GM23338 (cell line): Measurements from ENCODE around the gene STPG4. TPM values are rescaled to one million over a fixed set of nuclear protein-coding genes. Genes with fewer than 3 reads are reported as not detected.

Source experiments
- ATAC-seq: fragments of 200-7000 bp; cut with Tn5 transposase; 3 replicates; pipeline ENCODE4 v1.9.1; 2020
- DNase-seq: peaks from one replicate; pipeline ENCODE4 v3.0.0-alpha.2; 2015; ENCODE audit warnings: low spot score
- H2AFZ ChIP-seq: fragments of 200-600 bp; sonication (generic); 2 replicates; pipeline ENCODE4 v1.8.0; 2016; ENCODE audit warnings: antibody characterized with exemption, mild to moderate bottlenecking, moderate library complexity
- H3F3A ChIP-seq: fragments of 200-600 bp; sonication (generic); replicated peaks from 2 replicates; pipeline ENCODE4 v1.8.0; 2017; ENCODE audit warnings: antibody characterized with exemption, mixed run types, low read depth
- H3K27ac ChIP-seq: fragments of 200-600 bp; sonication (generic); 2 replicates; pipeline ENCODE4 v1.6.1; 2016; ENCODE audit warnings: low read depth
- H3K27me3 ChIP-seq: fragments of 200-600 bp; sonication (generic); 2 replicates; pipeline ENCODE4 v1.8.0; 2016; ENCODE audit warnings: mild to moderate bottlenecking, mixed run types, moderate library complexity; ENCODE audit not compliant: insufficient read depth
- H3K36me3 ChIP-seq: fragments of 200-600 bp; sonication (generic); 2 replicates; pipeline ENCODE4 v1.8.0; 2016; ENCODE audit warnings: mild to moderate bottlenecking; ENCODE audit not compliant: insufficient read depth
- H3K4me1 ChIP-seq: fragments of 200-600 bp; sonication (generic); 2 replicates; pipeline ENCODE4 v1.8.0; 2016; ENCODE audit warnings: mild to moderate bottlenecking, moderate library complexity; ENCODE audit not compliant: insufficient read depth
- H3K4me2 ChIP-seq: fragments of 200-600 bp; sonication (generic); 2 replicates; pipeline ENCODE4 v1.7.1; 2017; ENCODE audit warnings: mixed run types
- H3K4me3 ChIP-seq: fragments of 200-600 bp; sonication (generic); 2 replicates; pipeline ENCODE4 v1.6.1; 2016; ENCODE audit warnings: mixed run types
- H3K79me2 ChIP-seq: fragments of 200-600 bp; sonication (generic); replicated peaks from 2 replicates; pipeline ENCODE4 v1.8.0; 2017; ENCODE audit warnings: mild to moderate bottlenecking; ENCODE audit not compliant: insufficient read depth
- H3K9me2 ChIP-seq: fragments of 200-600 bp; sonication (generic); 2 replicates; pipeline ENCODE4 v1.8.0; 2017; ENCODE audit not compliant: insufficient read depth
- H4K20me1 ChIP-seq: fragments of 200-600 bp; sonication (generic); replicated peaks from 2 replicates; pipeline ENCODE4 v1.8.0; 2017; ENCODE audit warnings: mild to moderate bottlenecking; ENCODE audit not compliant: insufficient read depth
- H3K27ac Mint-ChIP-seq: 2 replicates; pipeline ENCODE4 v1.8.0; 2020; ENCODE audit warnings: inconsistent platforms, mild to moderate bottlenecking, moderate library complexity, mixed read lengths
- H3K27me3 Mint-ChIP-seq: 3 replicates; pipeline ENCODE4 v1.8.0; 2022; ENCODE audit warnings: low read depth, mild to moderate bottlenecking, moderate library complexity, mixed read lengths, inconsistent platforms; ENCODE audit not compliant: insufficient read depth, poor library complexity
- H3K36me3 Mint-ChIP-seq: 3 replicates; pipeline ENCODE4 v1.8.0; 2021; ENCODE audit warnings: low read depth, mild to moderate bottlenecking, inconsistent platforms, moderate library complexity, mixed read lengths
- H3K4me1 Mint-ChIP-seq: 3 replicates; pipeline ENCODE4 v1.8.0; 2020; ENCODE audit warnings: mild to moderate bottlenecking, inconsistent platforms, mixed read lengths
- H3K4me3 Mint-ChIP-seq: 3 replicates; pipeline ENCODE4 v1.8.0; 2021; ENCODE audit warnings: moderate library complexity, mild to moderate bottlenecking, inconsistent platforms, mixed read lengths
- H3K9me3 Mint-ChIP-seq: 3 replicates; pipeline ENCODE4 v1.8.0; 2020; ENCODE audit warnings: moderate library complexity, mild to moderate bottlenecking, inconsistent platforms, mixed read lengths
- CREB1 ChIP-seq: fragments of 250-450 bp; sonication (Bioruptor Pico); IDR thresholded peaks from 2 replicates; pipeline ENCODE4 v1.5.0; 2020; ENCODE audit warnings: low read depth, mild to moderate bottlenecking, moderate library complexity
- EZH2 ChIP-seq: fragments of 200-600 bp; sonication (generic); IDR thresholded peaks from one replicate; pipeline ENCODE4 v1.8.0; 2017; ENCODE audit warnings: antibody characterized with exemption, mild to moderate bottlenecking, low read depth; ENCODE audit not compliant: unreplicated experiment
- EZH2phosphoT487 ChIP-seq: fragments of 200-600 bp; sonication (generic); IDR thresholded peaks from one replicate; pipeline ENCODE4 v1.8.1; 2018; ENCODE audit warnings: antibody characterized with exemption; ENCODE audit not compliant: unreplicated experiment
- NANOG ChIP-seq: IDR thresholded peaks from 2 replicates; pipeline ENCODE4 v1.6.1; 2016; ENCODE audit warnings: antibody characterized with exemption, borderline replicate concordance
- POLR2AphosphoS5 ChIP-seq: IDR thresholded peaks from 2 replicates; pipeline ENCODE4 v1.6.1; 2016; ENCODE audit warnings: antibody characterized with exemption, low read depth
- STAT1 ChIP-seq: IDR thresholded peaks from one replicate; pipeline ENCODE4 v1.6.1; 2016; ENCODE audit warnings: antibody characterized with exemption; ENCODE audit not compliant: unreplicated experiment
- ZNF331 ChIP-seq: fragments of 250-450 bp; sonication (Bioruptor Pico); IDR thresholded peaks from 2 replicates; pipeline ENCODE4 v1.5.0; 2020; ENCODE audit warnings: low read depth, mild to moderate bottlenecking, moderate library complexity
- polyA plus RNA-seq: library from polyadenylated mRNA; unstranded; fragments of >200 nt; fragmentation: Nextera tagmentation; extraction: Ambion mirVana; gene quantifications from 2 replicates; pipeline ENCODE4 v1.2.1, GENCODE V29; 2016
- total RNA-seq: library from RNA; depleted of rRNA; stranded (reverse); fragments of >200 nt; shearing (Covaris generic); gene quantifications from 2 replicates; pipeline ENCODE4 v1.2.3, GENCODE V29; 2014
- TF ChIP-seq, protein P1 (sequence below), 2 experiments: fragments of 200-600 bp in 1 of 2; sonication (generic) in 1 of 2; conservative IDR thresholded peaks; 2 replicates each; pipeline versions ENCODE4 v1.5.1 to v1.6.1; 2016 to 2017; ENCODE audit warnings: antibody characterized with exemption in 2 of 2, low read depth in 2 of 2, mild to moderate bottlenecking in 2 of 2, moderate library complexity in 1 of 2
- TF ChIP-seq, protein P2 (sequence below): IDR thresholded peaks from 2 replicates; pipeline ENCODE4 v1.6.1; 2016; ENCODE audit warnings: antibody characterized with exemption
- TF ChIP-seq, protein P3 (sequence below): IDR thresholded peaks from one replicate; pipeline ENCODE4 v1.6.1; 2018; ENCODE audit warnings: antibody characterized with exemption; ENCODE audit not compliant: unreplicated experiment

Gene STPG4
- total and polyA plus RNA-seq, 2 experiments from 2014 or later, result 0.28 TPM; not detected in 1

DNA sequence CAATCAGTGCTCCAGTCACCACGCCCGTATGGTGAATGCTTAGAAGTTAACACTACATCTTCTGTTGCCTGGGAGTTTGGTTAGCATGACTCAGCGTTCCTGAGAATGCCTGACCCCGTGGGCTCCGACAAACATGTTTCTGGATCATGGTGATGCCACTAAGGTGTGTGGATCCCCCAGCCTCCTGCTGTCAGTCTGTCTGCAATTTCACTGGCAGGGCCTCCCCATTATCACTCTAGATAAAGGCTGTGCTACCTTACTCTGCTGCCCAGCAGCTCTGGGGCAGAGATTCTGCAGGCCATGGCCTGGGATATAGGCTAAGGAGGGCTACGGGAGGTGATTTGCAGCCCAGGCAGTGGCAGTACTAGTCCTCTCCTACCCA is 66.0 kb downstream of the STPG4 start:
- H3K27ac Mint-ChIP-seq, result no peak overlapping the region
- ATAC-seq (no peak), DNase-seq (no peak)
- H4K20me1 ChIP-seq, result no peaks in the 10 kb centered on the region
- TF ChIP-seq EZH2phosphoT487, result no peak
- no peak for TF ChIP-seq EZH2
- TF ChIP-seq, protein P1, sequence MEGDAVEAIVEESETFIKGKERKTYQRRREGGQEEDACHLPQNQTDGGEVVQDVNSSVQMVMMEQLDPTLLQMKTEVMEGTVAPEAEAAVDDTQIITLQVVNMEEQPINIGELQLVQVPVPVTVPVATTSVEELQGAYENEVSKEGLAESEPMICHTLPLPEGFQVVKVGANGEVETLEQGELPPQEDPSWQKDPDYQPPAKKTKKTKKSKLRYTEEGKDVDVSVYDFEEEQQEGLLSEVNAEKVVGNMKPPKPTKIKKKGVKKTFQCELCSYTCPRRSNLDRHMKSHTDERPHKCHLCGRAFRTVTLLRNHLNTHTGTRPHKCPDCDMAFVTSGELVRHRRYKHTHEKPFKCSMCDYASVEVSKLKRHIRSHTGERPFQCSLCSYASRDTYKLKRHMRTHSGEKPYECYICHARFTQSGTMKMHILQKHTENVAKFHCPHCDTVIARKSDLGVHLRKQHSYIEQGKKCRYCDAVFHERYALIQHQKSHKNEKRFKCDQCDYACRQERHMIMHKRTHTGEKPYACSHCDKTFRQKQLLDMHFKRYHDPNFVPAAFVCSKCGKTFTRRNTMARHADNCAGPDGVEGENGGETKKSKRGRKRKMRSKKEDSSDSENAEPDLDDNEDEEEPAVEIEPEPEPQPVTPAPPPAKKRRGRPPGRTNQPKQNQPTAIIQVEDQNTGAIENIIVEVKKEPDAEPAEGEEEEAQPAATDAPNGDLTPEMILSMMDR (conservative IDR thresholded peaks at IDR 0.05; ENCODE audit: low read depth in 2 of 2), result no peak
- TF ChIP-seq NANOG, result no peak
- no peak for TF ChIP-seq POLR2AphosphoS5
- no peak for TF ChIP-seq STAT1
- TF ChIP-seq, protein P2, sequence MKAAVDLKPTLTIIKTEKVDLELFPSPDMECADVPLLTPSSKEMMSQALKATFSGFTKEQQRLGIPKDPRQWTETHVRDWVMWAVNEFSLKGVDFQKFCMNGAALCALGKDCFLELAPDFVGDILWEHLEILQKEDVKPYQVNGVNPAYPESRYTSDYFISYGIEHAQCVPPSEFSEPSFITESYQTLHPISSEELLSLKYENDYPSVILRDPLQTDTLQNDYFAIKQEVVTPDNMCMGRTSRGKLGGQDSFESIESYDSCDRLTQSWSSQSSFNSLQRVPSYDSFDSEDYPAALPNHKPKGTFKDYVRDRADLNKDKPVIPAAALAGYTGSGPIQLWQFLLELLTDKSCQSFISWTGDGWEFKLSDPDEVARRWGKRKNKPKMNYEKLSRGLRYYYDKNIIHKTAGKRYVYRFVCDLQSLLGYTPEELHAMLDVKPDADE, result no peak
- no peak for TF ChIP-seq ZNF331 (CRISPR knock-in tag)
- no peak for TF ChIP-seq CREB1 (CRISPR knock-in tag)
- TF ChIP-seq, protein P3, sequence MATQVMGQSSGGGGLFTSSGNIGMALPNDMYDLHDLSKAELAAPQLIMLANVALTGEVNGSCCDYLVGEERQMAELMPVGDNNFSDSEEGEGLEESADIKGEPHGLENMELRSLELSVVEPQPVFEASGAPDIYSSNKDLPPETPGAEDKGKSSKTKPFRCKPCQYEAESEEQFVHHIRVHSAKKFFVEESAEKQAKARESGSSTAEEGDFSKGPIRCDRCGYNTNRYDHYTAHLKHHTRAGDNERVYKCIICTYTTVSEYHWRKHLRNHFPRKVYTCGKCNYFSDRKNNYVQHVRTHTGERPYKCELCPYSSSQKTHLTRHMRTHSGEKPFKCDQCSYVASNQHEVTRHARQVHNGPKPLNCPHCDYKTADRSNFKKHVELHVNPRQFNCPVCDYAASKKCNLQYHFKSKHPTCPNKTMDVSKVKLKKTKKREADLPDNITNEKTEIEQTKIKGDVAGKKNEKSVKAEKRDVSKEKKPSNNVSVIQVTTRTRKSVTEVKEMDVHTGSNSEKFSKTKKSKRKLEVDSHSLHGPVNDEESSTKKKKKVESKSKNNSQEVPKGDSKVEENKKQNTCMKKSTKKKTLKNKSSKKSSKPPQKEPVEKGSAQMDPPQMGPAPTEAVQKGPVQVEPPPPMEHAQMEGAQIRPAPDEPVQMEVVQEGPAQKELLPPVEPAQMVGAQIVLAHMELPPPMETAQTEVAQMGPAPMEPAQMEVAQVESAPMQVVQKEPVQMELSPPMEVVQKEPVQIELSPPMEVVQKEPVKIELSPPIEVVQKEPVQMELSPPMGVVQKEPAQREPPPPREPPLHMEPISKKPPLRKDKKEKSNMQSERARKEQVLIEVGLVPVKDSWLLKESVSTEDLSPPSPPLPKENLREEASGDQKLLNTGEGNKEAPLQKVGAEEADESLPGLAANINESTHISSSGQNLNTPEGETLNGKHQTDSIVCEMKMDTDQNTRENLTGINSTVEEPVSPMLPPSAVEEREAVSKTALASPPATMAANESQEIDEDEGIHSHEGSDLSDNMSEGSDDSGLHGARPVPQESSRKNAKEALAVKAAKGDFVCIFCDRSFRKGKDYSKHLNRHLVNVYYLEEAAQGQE, result no peak
- no peak overlapping the region for H3K27ac ChIP-seq
- H3K4me3 Mint-ChIP-seq, result no peak overlapping the region
- H3K9me2 ChIP-seq, result no peaks in the 10 kb centered on the region
- H2AFZ ChIP-seq, result peak overlapping the region; percentile 52; the same call in 1 of the 2 replicates
- no peaks in the 10 kb centered on the region for H3K79me2 ChIP-seq
- no peaks in the 10 kb centered on the region for H3F3A ChIP-seq
- H3K4me3 ChIP-seq, result no peak overlapping the region
- H3K27me3 ChIP-seq, result no peaks in the 10 kb centered on the region; the same call in 1 of the 2 replicates
- H3K27me3 Mint-ChIP-seq, result peaks cover 8% of the 10 kb centered on the region
- H3K36me3 Mint-ChIP-seq, result no peaks in the 10 kb centered on the region; the same call in 2 of the 3 replicates
- no peaks in the 10 kb centered on the region for H3K36me3 ChIP-seq
- H3K9me3 Mint-ChIP-seq, result no peaks in the 10 kb centered on the region; the same call in 1 of the 3 replicates
- peaks cover 20% of the 10 kb centered on the region for H3K4me1 Mint-ChIP-seq
- no peak overlapping the region for H3K4me2 ChIP-seq
- H3K4me1 ChIP-seq, result no peaks in the 10 kb centered on the region
